ENCODE measurements around the gene C1QTNF8.

The C1QTNF8 gene

DNA sequence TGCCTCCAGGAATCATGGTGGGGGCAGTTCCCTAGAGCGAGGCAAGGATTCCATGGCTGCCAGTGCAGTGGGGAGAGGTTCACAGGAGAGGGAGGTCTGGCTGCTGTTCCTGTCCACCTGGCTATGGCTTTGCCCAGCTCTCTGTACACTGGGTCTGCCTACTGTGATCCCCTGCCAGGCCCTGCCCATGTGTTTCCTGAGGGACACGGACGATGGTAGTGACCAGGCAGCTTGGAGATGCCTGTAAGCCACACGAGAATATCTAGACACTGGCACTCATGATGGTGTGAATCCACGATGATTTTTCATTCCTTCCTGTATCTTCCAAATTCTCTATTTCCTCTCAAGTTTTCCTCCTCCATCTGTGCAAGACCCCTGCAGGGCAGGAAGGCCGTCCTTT, 11.1 kb downstream of the C1QTNF8 start:
- Histone ChIP-seq H3K4me3 (ENCODE audit: control insufficient read depth in 1 of 7, extremely low read depth in 1 of 7, insufficient read depth in 4 of 7, low read depth in 2 of 7, low read length in 6 of 7) (no peak overlapping the region), H3K36me3 (ENCODE audit: control insufficient read depth in 4 of 4, insufficient read depth in 4 of 4, low read length in 3 of 4) (no peaks in the 10 kb centered on the region), H3K27ac (ENCODE audit: insufficient read depth in 1 of 2, low read depth in 1 of 2, low read length in 2 of 2, poor library complexity in 1 of 2, severe bottlenecking in 2 of 2) (no peak overlapping the region), H3K9me3 (ENCODE audit: control extremely low read depth in 1 of 5, control insufficient read depth in 4 of 5, insufficient read depth in 2 of 5, low read depth in 1 of 5, low read length in 4 of 5) (peaks cover 2 to 44% (median 17%) of the 10 kb centered on the region in 5 experiments), H3K4me1 (ENCODE audit: control extremely low read depth in 1 of 4, control insufficient read depth in 4 of 4, insufficient read depth in 4 of 4, low read length in 3 of 4) (no peaks in the 10 kb centered on the region), H3K27me3 (replicated peaks in 2 of 5; ENCODE audit: control insufficient read depth in 4 of 5, insufficient read depth in 5 of 5, low read length in 4 of 5) (peaks cover 0 to 75% (median 7%) of the 10 kb centered on the region in 5 experiments)
- 97% methylated on average over 5 of the region's 6 CpGs for WGBS (ENCODE audit: insufficient coverage)
- POLR2A ChIA-PET = no interaction called here
- DNase-seq = no peak
- CTCF ChIA-PET = no interaction called here

DNA sequence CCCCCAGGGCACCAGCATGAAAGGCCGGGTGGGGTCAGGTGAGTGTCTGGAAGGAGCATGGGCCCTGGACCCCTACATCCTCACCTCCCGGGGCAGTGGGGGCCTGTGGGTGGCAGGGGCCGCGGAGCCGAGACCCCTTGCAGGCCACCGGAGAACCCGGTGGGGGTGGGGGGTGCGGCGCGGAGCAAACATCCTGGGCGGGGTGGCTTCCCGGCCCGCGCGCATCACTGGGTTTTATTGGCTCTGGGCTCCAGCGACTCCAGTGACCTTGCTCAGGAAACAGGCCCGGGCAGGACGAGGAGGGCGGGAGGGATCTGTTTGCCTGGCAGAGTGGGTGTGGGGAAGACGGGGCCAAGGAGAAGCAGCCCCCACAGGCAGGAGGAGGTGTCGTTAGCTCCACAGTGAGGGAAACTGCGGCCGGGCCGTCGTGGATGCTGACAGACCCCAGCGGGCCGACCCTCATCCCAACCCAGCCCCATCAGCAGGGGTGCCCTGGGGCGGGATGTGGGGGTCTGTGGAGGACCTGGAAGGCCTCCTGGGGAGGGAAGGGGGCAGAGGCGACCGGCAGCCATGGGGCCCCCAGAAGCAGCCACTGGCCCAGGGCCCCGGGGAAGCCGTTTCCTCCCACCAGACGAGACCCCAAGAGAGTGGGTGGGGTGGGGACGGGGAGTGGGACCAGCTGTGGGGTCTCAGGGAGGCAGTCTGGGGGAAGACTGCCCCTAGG, 12.9 kb downstream of the C1QTNF8 start:
- H3K4me3 ChIP-seq (ENCODE audit: control insufficient read depth in 1 of 7, extremely low read depth in 1 of 7, insufficient read depth in 4 of 7, low read depth in 2 of 7, low read length in 6 of 7) = no peak overlapping the region
- no peak for DNase-seq
- CTCF ChIA-PET = no interaction called here
- 55% methylated on average over 26 of the region's 34 CpGs for WGBS (ENCODE audit: insufficient coverage)
- H3K4me1 ChIP-seq (ENCODE audit: control extremely low read depth in 1 of 4, control insufficient read depth in 4 of 4, insufficient read depth in 4 of 4, low read length in 3 of 4) = no peaks in the 10 kb centered on the region
- no peak overlapping the region for H3K27ac ChIP-seq (ENCODE audit: insufficient read depth in 1 of 2, low read depth in 1 of 2, low read length in 2 of 2, poor library complexity in 1 of 2, severe bottlenecking in 2 of 2)
- POLR2A ChIA-PET = no interaction called here
- H3K27me3 ChIP-seq (replicated peaks in 2 of 5; ENCODE audit: control insufficient read depth in 4 of 5, insufficient read depth in 5 of 5, low read length in 4 of 5) = peaks cover 0 to 74% (median 7%) of the 10 kb centered on the region in 5 experiments
- peaks cover 2 to 36% (median 17%) of the 10 kb centered on the region in 5 experiments for H3K9me3 ChIP-seq (ENCODE audit: control extremely low read depth in 1 of 5, control insufficient read depth in 4 of 5, insufficient read depth in 2 of 5, low read depth in 1 of 5, low read length in 4 of 5)
- H3K36me3 ChIP-seq (ENCODE audit: control insufficient read depth in 4 of 4, insufficient read depth in 4 of 4, low read length in 3 of 4) = no peaks in the 10 kb centered on the region

DNA sequence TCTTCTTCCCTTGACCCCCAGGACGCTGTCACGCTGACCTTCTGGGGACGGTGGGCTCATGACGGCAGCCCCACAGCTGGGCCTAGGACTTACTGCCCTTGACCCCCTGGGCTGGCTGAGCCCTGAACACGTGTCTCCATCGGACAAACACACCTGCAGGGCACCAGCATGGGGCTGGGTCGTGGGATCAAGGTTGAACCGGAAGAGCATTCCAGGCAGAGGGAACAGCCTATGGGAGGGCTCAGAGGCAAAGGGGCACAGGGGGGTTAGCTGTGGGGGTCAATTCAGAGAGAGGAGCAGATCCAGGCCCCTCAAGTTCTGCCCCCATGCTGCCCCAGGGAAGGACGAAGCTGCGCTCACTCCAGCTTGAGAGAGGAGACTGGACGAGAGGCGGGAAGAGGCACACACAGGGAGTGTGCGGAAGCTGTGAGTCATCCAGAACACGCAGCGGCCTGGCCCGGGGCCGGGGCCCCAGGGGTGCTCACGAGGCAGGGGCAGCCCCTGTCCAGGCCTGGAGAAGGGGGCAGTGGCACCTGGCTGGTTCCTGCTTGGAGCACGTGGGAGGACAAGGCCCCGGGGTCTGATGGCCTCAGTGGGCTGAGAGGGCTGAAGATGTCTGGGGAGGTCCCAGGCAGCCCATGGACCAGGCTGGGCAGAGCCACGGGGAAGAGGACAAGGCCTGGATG, 13.6 kb downstream of the C1QTNF8 start:
- Histone ChIP-seq H3K9me3 (ENCODE audit: control extremely low read depth in 1 of 5, control insufficient read depth in 4 of 5, insufficient read depth in 2 of 5, low read depth in 1 of 5, low read length in 4 of 5) (peaks cover 2 to 34% (median 17%) of the 10 kb centered on the region in 5 experiments), H3K27me3 (replicated peaks in 2 of 5; ENCODE audit: control insufficient read depth in 4 of 5, insufficient read depth in 5 of 5, low read length in 4 of 5) (peaks cover 0 to 71% (median 7%) of the 10 kb centered on the region in 5 experiments), H3K27ac (ENCODE audit: insufficient read depth in 1 of 2, low read depth in 1 of 2, low read length in 2 of 2, poor library complexity in 1 of 2, severe bottlenecking in 2 of 2) (no peak overlapping the region), H3K4me3 (ENCODE audit: control insufficient read depth in 1 of 7, extremely low read depth in 1 of 7, insufficient read depth in 4 of 7, low read depth in 2 of 7, low read length in 6 of 7) (no peak overlapping the region), H3K36me3 (ENCODE audit: control insufficient read depth in 4 of 4, insufficient read depth in 4 of 4, low read length in 3 of 4) (no peaks in the 10 kb centered on the region), H3K4me1 (ENCODE audit: control extremely low read depth in 1 of 4, control insufficient read depth in 4 of 4, insufficient read depth in 4 of 4, low read length in 3 of 4) (no peaks in the 10 kb centered on the region)
- CTCF ChIA-PET = no interaction called here
- POLR2A ChIA-PET = no interaction called here
- no peak for DNase-seq
- WGBS (ENCODE audit: insufficient coverage) = 83% methylated on average over 20 of the region's 21 CpGs

DNA sequence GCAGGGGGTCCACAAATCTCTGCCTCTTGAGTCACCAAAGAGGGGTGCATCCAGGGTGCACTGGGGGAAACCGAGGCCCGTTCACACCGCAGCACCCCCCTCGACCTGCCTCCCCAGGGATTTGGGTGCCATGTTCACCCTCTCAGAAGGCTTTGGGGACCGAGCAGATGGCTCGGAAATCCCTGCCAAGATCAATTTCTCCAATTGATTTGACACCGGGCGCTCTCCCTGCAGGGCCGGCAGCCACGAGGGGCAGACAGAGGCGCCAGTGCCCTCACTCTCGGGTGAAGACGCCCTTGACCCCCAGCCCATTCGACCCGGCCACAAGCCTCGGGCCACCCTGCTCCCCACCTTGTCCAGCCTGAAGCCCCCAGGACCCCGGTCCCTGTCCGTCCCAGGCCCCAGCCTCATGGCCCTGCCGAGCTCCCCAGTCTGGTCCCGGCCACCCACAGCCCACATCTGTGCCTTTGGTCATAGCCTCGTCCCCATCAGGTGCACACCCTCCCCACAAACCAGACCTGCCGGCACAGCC, 14.2 kb downstream of the C1QTNF8 start:
- CTCF ChIA-PET = interaction anchor here (1.3 kb wide), 1 partner anchor 15 kb away, joined by 4 read pairs; no protein-coding TSS in a partner anchor
- no peaks in the 10 kb centered on the region for H3K36me3 ChIP-seq (ENCODE audit: control insufficient read depth in 4 of 4, insufficient read depth in 4 of 4, low read length in 3 of 4)
- POLR2A ChIA-PET = no interaction called here
- 75% methylated on average over 20 of the region's 22 CpGs for WGBS (ENCODE audit: insufficient coverage)
- DNase-seq = no peak
- H3K27me3 ChIP-seq (replicated peaks in 2 of 5; ENCODE audit: control insufficient read depth in 4 of 5, insufficient read depth in 5 of 5, low read length in 4 of 5) = peaks cover 0 to 77% (median 9%) of the 10 kb centered on the region in 5 experiments
- H3K27ac ChIP-seq (ENCODE audit: insufficient read depth in 1 of 2, low read depth in 1 of 2, low read length in 2 of 2, poor library complexity in 1 of 2, severe bottlenecking in 2 of 2) = no peak overlapping the region
- H3K9me3 ChIP-seq (ENCODE audit: control extremely low read depth in 1 of 5, control insufficient read depth in 4 of 5, insufficient read depth in 2 of 5, low read depth in 1 of 5, low read length in 4 of 5) = peaks cover 2 to 34% (median 17%) of the 10 kb centered on the region in 5 experiments
- no peaks in the 10 kb centered on the region for H3K4me1 ChIP-seq (ENCODE audit: control extremely low read depth in 1 of 4, control insufficient read depth in 4 of 4, insufficient read depth in 4 of 4, low read length in 3 of 4)
- H3K4me3 ChIP-seq (ENCODE audit: control insufficient read depth in 1 of 7, extremely low read depth in 1 of 7, insufficient read depth in 4 of 7, low read depth in 2 of 7, low read length in 6 of 7) = no peak overlapping the region

DNA sequence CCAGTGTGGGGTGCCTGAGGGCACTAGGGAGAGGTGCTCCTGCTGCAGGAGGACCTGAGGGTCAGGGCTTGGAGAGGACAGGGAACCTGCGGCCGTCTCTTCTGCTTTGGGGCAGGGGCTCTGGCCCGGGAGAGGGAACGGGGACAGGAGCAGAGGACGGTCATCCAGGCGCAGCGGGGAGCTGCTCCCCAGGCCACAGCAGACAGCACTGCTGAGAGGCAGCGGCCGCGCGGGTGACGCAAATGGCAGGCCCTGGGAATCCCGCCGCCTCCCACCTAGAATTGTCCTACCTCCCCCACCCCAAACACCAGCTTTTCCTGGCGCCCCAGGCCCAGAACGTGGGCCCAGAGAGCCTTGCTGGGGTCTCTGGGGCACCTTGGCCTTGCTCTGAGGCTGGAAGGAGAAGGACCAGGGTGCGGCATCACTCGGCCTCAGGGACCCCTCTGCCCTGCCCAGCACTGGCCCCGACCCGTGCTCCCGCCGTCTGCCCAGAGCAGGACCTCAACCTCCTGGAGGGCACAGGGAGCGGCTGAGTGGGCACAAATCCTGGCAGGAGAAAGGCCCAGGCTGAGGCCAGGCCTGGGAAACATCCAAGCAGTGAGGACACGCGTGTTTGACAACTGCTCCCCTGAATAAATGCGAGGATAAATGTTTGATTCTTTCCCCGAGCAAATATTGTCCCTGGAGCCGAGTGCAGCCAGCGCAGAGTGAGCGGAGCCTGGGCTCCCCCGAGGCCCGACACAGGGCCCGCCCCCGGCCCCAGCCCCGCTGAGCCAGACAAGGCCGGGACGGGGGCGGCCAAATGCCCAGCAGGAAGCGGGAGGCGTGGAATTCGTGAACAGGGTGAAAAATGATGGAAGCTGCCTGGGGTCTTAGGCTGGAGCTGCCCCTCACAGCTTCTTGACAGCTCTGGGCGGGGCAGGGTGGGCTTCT, 15.0 kb downstream of the C1QTNF8 start:
- Histone ChIP-seq H3K4me1 (ENCODE audit: control extremely low read depth in 1 of 4, control insufficient read depth in 4 of 4, insufficient read depth in 4 of 4, low read length in 3 of 4) (no peaks in the 10 kb centered on the region), H3K36me3 (ENCODE audit: control insufficient read depth in 4 of 4, insufficient read depth in 4 of 4, low read length in 3 of 4) (no peaks in the 10 kb centered on the region), H3K9me3 (ENCODE audit: control extremely low read depth in 1 of 5, control insufficient read depth in 4 of 5, insufficient read depth in 2 of 5, low read depth in 1 of 5, low read length in 4 of 5) (peaks cover 2 to 34% (median 17%) of the 10 kb centered on the region in 5 experiments), H3K4me3 (ENCODE audit: control insufficient read depth in 1 of 7, extremely low read depth in 1 of 7, insufficient read depth in 4 of 7, low read depth in 2 of 7, low read length in 6 of 7) (no peak overlapping the region), H3K27ac (ENCODE audit: insufficient read depth in 1 of 2, low read depth in 1 of 2, low read length in 2 of 2, poor library complexity in 1 of 2, severe bottlenecking in 2 of 2) (no peak overlapping the region), H3K27me3 (replicated peaks in 2 of 5; ENCODE audit: control insufficient read depth in 4 of 5, insufficient read depth in 5 of 5, low read length in 4 of 5) (peaks cover 0 to 84% (median 9%) of the 10 kb centered on the region in 5 experiments)
- CTCF ChIA-PET = interaction anchor here (1.3 kb wide), 1 partner anchor 16 kb away, joined by 4 read pairs; no protein-coding TSS in a partner anchor
- POLR2A ChIA-PET = no interaction called here
- no peak for DNase-seq
- WGBS (ENCODE audit: insufficient coverage) = 34% methylated on average over 35 of the region's 42 CpGs

DNA sequence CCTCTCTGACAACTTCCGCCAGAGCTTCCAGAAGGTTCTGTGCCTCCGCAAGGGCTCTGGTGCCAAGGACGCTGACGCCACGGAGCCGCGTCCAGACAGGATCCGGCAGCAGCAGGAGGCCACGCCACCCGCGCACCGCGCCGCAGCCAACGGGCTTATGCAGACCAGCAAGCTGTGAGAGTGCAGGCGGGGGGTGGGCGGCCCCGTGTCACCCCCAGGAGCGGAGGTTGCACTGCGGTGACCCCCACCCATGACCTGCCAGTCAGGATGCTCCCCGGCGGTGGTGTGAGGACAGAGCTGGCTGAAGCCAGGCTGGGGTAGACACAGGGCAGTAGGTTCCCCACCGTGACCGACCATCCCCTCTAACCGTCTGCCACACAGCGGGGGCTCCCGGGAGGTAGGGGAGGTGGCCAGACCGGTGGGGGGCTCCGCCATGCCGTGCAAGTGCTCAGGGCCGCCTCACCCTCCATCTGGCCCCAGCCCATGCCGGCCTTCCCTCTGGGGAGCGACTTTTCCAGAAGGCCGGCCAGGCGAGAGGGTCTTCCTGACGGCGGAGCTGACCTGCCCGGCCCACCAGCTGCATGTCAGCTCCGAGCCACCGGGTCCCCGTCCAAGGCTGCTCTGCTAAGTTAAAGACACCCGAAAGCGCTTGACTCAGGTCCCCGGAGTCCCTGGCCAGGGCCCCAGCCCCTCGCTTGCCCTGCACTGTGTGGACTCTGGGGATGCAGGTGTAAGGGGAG, 16.1 kb downstream of the C1QTNF8 start:
- Histone ChIP-seq H3K27ac (ENCODE audit: insufficient read depth in 1 of 2, low read depth in 1 of 2, low read length in 2 of 2, poor library complexity in 1 of 2, severe bottlenecking in 2 of 2) (no peak overlapping the region), H3K27me3 (replicated peaks in 2 of 5; ENCODE audit: control insufficient read depth in 4 of 5, insufficient read depth in 5 of 5, low read length in 4 of 5) (peaks cover 0 to 88% (median 12%) of the 10 kb centered on the region in 5 experiments), H3K4me3 (ENCODE audit: control insufficient read depth in 1 of 7, extremely low read depth in 1 of 7, insufficient read depth in 4 of 7, low read depth in 2 of 7, low read length in 6 of 7) (no peak overlapping the region), H3K36me3 (ENCODE audit: control insufficient read depth in 4 of 4, insufficient read depth in 4 of 4, low read length in 3 of 4) (no peaks in the 10 kb centered on the region), H3K9me3 (ENCODE audit: control extremely low read depth in 1 of 5, control insufficient read depth in 4 of 5, insufficient read depth in 2 of 5, low read depth in 1 of 5, low read length in 4 of 5) (peaks cover 0 to 27% (median 12%) of the 10 kb centered on the region in 5 experiments), H3K4me1 (ENCODE audit: control extremely low read depth in 1 of 4, control insufficient read depth in 4 of 4, insufficient read depth in 4 of 4, low read length in 3 of 4) (no peaks in the 10 kb centered on the region)
- 82% methylated on average over 41 of the region's 45 CpGs for WGBS (ENCODE audit: insufficient coverage)
- ChIA-PET POLR2A (no interaction called here), CTCF (no interaction called here)
- no peak for DNase-seq
